PFSK-1 (cell line): Measurements from ENCODE around the gene ENG.

Experiments
- FOXP2 ChIP-seq: optimal IDR thresholded peaks from 2 replicates; pipeline ENCODE3; 2011; ENCODE audit warnings: borderline replicate concordance, control low read depth, inconsistent platforms; ENCODE audit not compliant: insufficient read depth; ENCODE audit errors: extremely low read length, extremely low read depth
- POLR2AphosphoS5 ChIP-seq: IDR thresholded peaks from 2 replicates; pipeline ENCODE4 v1.6.1; 2012; ENCODE audit warnings: low read depth, mild to moderate bottlenecking, control low read depth, low read length, moderate library complexity
- SIN3A ChIP-seq: IDR thresholded peaks from 2 replicates; pipeline ENCODE4 v1.6.1; 2012; ENCODE audit warnings: mild to moderate bottlenecking, low read length, moderate library complexity, borderline replicate concordance; ENCODE audit not compliant: insufficient read depth
- TAF1 ChIP-seq: IDR thresholded peaks from 2 replicates; pipeline ENCODE4 v1.6.1; 2012; ENCODE audit warnings: low read length, control low read depth, borderline replicate concordance; ENCODE audit not compliant: insufficient read depth
- TF ChIP-seq, protein P1 (sequence below), 2 experiments: IDR thresholded peaks; 2 replicates each; pipeline versions ENCODE4 v1.6.1 to v1.8.0; 2011 to 2012; ENCODE audit warnings: low read depth in 2 of 2, low read length in 2 of 2, control low read depth in 1 of 2, inconsistent platforms in 1 of 2, mild to moderate bottlenecking in 1 of 2, moderate library complexity in 1 of 2; ENCODE audit not compliant: insufficient read depth in 1 of 2

Gene ENG

DNA sequence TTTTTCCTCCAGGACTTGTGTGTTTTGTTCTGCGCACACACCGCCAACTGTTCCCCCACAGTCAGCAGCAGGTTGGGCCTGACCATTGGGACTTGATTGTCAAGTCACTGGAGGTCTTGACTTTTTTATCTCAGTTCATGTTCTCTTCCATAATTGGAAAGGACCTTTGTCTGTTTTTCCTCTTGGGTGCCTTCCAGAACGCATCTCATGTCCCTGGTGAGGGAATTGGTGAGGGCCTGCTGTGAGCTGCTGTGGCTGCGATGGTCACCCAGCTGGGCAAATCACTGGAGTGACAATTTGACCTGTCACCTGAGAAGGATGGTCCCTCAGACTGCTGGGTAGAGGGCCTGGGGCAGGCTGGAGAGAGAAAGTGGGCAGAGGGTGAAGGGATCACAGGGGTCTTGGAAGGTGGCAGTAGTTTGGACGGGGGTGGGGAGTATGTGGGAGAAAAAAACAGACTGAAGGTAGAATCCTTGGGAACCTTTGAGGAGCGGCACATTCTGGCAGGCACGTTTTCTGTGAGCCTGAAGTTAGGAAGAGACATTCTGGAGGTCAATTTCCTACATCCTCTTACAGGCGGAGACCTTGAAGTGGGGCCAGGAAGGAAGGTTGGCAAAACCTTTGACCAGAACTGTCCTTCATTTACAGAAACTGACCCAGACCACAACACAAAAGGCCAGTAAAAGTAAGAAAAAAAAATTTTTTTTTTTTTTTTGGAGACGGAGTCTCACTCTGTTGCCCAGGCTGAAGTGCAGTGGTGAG, 64.2 kb downstream of the ENG start:
- TF ChIP-seq, protein P1, sequence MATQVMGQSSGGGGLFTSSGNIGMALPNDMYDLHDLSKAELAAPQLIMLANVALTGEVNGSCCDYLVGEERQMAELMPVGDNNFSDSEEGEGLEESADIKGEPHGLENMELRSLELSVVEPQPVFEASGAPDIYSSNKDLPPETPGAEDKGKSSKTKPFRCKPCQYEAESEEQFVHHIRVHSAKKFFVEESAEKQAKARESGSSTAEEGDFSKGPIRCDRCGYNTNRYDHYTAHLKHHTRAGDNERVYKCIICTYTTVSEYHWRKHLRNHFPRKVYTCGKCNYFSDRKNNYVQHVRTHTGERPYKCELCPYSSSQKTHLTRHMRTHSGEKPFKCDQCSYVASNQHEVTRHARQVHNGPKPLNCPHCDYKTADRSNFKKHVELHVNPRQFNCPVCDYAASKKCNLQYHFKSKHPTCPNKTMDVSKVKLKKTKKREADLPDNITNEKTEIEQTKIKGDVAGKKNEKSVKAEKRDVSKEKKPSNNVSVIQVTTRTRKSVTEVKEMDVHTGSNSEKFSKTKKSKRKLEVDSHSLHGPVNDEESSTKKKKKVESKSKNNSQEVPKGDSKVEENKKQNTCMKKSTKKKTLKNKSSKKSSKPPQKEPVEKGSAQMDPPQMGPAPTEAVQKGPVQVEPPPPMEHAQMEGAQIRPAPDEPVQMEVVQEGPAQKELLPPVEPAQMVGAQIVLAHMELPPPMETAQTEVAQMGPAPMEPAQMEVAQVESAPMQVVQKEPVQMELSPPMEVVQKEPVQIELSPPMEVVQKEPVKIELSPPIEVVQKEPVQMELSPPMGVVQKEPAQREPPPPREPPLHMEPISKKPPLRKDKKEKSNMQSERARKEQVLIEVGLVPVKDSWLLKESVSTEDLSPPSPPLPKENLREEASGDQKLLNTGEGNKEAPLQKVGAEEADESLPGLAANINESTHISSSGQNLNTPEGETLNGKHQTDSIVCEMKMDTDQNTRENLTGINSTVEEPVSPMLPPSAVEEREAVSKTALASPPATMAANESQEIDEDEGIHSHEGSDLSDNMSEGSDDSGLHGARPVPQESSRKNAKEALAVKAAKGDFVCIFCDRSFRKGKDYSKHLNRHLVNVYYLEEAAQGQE (IDR thresholded peaks at IDR 0.05; ENCODE audit: insufficient read depth in 1 of 2, low read depth in 2 of 2, low read length in 2 of 2): no peak
- no peak for TF ChIP-seq SIN3A
- TF ChIP-seq POLR2AphosphoS5: no peak
- TF ChIP-seq TAF1: no peak
- no peak for TF ChIP-seq FOXP2

DNA sequence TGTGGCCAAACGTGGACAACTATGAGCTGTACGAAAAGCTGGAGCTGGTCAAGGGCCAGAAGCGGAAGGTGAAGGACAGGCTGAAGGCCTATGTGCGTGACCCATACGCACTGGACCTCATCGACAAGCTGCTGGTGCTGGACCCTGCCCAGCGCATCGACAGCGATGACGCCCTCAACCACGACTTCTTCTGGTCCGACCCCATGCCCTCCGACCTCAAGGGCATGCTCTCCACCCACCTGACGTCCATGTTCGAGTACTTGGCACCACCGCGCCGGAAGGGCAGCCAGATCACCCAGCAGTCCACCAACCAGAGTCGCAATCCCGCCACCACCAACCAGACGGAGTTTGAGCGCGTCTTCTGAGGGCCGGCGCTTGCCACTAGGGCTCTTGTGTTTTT, 65.3 kb downstream of the ENG start:
- TF ChIP-seq SIN3A (no peak), FOXP2 (no peak), TAF1 (no peak), POLR2AphosphoS5 (no peak)
- TF ChIP-seq, protein P1 (IDR thresholded peaks at IDR 0.05; ENCODE audit: insufficient read depth in 1 of 2, low read depth in 2 of 2, low read length in 2 of 2): no peak

DNA sequence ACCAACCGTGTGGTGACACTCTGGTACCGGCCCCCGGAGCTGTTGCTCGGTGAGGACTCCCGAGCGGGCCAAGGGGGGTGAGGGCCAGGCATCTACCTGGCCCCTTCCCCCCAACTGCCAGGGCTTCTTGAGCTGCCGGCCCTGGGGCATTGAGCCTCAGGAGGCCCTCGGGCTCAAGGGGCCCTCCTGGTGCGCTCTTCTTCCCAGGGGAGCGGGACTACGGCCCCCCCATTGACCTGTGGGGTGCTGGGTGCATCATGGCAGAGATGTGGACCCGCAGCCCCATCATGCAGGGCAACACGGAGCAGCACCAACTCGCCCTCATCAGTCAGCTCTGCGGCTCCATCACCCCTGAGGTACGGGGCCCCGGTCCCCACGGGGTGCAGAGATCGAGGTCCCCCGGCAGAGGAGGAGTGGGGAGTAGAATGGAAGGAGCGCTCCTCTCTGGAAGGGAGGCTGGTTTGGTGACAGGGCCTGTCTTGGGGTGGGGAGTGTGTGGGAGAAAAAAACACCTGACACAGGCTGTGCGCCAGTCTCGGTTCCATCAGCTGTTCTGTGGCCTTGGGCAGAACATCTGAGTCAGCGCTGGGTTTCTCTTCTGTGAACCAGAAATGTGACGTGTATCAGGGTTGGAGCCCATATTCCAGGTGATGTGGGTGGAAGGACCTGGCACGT, 66.0 kb downstream of the ENG start:
- TF ChIP-seq SIN3A (no peak), POLR2AphosphoS5 (no peak), TAF1 (no peak), FOXP2 (no peak)
- TF ChIP-seq, protein P1 (IDR thresholded peaks at IDR 0.05; ENCODE audit: insufficient read depth in 1 of 2, low read depth in 2 of 2, low read length in 2 of 2): no peak

DNA sequence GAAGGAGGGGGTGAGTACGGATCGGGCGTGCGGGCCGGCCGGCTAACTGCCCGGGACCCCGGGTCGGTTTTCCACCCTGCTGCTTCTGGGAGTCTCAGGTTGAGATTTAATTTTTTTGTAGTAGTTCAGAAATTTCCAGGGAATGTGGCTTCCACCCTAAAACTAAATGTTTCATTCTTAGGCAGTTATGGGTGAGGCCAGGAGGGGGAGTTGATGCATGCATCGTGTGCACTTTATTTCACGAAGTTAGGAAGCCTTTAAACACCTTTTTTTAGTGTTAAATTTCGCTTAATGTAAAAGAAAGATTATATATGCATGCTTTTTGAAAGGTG, 67.7 kb downstream of the ENG start:
- TF ChIP-seq POLR2AphosphoS5: no peak
- no peak for TF ChIP-seq TAF1
- no peak for TF ChIP-seq SIN3A
- TF ChIP-seq FOXP2: no peak
- TF ChIP-seq, protein P1 (IDR thresholded peaks at IDR 0.05; ENCODE audit: insufficient read depth in 1 of 2, low read depth in 2 of 2, low read length in 2 of 2): no peak
